NCI-H1417 (cell line): ENCODE results near the gene LYPD6.
A peak's percentile ranks its signal among the peaks of the same experiment; 100 is the strongest.

Experiments
- DNase-seq, 3 experiments: peaks; one replicate each; lab custom pipeline; 2025; lab: John Stamatoyannopoulos, UW

Gene LYPD6

DNA sequence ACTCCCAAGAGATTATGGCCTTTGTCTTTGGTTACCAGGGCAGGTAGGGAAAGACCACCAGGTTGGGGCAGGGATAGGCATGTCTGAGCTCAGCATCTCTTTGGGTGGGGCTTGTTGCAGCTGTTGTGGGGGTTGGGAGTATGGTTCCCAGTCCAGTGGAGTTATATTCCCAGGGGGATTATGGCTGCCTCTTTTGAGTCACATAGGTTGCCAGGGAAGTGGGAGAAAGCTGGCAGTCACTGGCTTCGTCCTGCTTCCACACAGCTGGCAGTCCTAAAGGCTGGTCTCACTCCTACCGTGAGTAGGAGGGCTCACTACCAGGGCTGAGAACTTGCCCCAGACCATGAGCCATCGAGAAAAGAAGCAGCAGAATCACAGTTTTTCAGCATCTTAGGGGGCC is 79.1 kb downstream of the LYPD6 start:
- no peak for DNase-seq

DNA sequence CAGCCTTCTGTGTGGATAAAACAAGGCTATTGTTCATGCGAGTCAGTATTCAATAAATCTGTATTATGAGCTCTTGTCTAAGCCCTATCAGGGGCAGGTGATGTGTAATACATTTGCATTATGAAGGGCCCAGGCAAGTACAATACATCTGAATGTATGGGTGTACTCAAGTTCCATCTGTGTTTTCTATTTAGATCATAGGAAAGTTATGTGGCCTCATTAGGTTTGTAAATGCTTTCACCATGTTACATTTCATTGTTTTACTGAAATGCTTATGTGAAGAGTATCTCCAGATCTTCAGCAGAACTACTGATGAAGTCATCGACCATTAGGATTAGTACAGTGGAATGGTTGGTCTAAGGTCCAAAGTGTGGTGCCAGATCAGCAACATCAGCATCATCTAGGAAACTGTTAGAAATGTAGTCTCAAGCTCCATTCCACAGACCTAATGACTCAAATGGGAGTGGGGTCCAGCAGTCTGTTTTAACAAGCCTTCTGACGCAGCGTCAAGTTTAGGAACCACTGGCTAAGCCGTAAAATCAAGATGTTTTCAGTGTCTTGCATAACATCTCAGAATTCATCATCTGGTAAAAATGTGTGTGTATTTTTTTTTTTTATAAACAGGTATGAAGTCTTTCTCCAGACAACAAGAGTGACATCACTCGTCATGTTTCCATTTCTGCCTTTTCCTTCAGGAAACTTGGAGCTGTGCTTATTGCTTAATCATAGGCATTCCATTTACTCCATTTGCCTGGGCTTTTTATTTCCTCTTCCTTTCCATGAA is 80.5 kb downstream of the LYPD6 start:
- peak in 1 of 3 experiments; percentile 46 for DNase-seq

DNA sequence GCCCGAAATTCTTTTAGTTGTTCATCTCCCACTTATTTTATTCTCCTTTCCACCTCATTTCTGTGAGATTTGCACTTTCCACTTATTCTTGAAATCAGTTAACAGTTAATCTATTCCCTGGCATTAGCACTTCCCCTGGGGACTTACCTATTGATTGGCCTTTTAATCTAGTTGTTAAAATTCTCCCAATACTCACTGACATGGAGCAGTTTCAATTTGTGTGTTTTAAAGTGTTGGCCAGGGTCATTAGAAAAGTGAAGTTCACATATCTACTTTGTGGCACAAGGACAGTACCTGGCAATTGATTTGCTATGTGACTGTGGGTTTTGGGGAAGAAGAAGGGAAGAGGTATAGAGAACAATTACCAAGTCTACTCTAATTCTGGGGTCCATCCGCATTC is 83.1 kb downstream of the LYPD6 start:
- no peak for DNase-seq

DNA sequence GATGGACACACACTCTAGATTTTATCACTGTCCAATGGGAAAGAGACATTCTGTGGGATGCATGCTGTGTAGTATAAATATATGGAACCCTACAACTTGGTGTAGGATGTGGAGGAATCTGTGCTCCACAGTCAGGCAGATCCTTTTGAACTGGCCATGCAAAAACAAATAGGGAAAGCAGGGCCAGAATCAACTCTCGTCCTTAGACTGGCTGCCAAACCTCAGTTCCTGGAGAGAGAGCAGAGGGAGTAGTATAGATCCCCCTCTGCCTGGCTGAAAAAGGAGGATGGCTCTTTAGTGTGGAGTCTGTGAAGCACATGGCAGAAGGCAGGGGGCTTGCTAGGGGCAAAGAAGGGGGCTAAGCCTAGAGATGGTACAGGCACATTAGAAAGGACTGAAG is 84.7 kb downstream of the LYPD6 start:
- DNase-seq = no peak

DNA sequence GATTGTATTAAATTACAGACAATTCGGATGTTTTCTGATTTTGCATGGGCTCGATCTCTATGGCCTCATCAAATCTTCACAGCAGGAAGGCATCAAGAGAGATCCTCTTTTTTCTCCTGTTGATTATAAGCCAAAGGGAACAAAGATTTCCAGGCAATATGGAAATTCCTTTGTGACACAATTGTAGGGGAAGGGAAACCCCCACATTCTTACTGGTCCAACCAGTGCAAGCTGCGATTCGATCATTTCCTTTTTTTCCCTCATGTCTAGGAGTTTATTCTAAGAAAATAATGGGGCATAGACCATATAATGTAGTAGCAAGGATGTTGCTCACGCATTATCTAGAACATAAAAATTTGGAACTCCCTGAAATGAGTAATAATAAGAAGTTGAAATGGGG is 87.7 kb downstream of the LYPD6 start:
- no peak for DNase-seq

DNA sequence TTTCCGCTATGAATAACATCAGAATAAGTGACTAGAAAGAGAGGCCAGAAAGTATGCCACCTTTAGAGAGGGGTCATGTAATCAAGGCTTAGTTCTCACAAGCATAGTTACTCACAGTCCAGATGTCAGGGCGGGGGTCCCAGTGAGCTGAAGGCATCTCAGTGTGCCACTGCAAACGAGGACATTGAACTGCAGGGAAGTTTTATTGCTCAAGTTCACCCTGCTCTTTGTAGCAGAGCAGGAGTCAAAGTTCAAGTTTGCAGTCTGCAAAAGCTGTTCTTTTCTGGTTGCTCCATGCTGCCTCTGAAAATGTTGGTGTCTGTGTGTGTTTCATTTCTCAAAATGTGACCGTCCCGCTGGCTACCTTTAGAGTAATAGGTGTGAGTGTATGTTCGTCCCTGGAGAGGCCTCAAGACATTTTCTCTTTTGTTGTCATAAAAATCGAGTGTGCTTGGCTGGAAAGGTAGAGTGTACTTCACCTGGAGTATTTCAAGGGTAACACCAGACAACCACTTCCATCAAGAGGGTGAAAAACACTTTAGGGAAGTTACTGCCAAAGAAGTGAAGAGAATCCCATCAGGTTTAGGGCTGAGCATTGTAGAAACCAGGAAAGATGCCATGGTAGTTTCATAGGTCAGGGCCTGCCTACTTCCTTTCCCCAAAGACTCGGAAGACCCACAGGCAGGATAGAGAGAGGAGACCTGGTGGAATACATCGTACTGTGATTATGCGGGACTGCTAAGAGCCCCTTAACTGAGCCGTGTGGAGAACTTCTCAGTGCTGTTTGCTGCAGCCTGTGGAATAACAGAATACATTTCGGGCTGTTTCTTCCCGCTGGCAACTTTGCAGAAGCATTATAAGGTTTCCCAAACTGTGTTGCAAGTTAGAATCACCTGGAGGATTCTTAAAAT is 89.9 kb downstream of the LYPD6 start:
- DNase-seq = peak in 1 of 3 experiments; percentile 56

DNA sequence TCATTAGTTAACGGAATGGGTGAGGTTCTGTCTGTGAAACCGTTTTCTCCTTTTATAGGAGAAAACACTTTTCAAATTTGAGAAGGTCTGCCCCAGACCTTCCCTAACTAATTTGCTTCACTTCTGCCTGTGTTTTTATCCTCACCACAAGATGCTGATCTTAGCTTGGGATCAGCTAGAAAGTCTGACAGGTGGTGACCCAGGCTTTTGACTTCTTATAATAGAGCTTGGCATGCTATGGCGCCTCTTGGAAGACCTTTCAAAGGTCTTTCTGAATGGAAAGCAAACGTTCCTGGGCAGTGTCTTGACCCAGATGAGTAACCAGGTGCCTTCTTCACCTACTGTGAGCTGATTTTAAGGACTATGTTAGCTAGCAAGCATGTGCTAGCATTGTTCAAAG is 91.4 kb downstream of the LYPD6 start:
- DNase-seq = no peak

DNA sequence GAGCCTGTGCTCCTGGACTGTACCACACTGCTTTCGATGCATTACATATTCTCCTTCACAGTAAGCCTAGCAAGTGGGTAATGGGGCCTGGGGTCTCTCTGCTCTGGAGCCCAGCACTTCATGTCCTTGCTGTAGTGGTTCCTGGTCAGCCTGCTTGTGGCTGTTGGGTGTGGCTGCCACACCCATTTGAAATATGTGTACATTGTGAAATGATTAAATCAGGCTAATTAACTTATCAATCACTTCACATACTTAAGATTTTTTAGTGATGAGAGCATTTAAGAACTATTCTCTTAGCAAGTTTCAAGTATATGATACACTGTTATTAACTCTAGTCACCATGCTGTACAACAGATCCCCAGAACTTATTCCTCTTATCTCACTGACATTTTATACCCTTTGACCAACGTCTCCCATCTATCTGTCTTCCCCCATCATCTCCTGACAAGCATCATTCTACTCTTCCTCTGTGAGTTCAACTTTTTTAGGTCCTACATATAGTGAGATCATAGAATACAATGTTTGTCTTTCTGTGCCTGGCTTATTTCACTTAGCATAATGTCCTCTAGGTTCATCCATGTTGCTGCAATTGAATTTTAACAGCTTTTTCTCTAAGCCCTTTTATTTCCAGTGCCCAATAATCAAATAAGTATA is 92.1 kb downstream of the LYPD6 start:
- DNase-seq = no peak

DNA sequence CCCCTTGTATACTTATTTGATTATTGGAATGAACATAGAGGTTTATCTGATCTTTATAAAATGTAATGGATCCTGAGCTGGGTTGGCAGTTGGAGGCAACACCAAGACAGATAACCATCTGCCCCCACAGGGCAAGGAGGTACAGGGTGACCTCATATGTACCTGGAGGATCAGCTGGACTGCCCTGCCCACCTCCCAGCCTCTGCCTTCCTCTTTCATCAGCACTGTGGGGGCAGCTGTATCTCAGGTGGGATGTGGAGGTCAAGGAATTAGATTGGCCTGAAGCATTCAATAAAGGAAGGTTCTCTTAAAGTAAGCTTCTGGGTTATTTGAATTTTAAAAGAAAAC is 92.6 kb downstream of the LYPD6 start:
- DNase-seq = no peak

DNA sequence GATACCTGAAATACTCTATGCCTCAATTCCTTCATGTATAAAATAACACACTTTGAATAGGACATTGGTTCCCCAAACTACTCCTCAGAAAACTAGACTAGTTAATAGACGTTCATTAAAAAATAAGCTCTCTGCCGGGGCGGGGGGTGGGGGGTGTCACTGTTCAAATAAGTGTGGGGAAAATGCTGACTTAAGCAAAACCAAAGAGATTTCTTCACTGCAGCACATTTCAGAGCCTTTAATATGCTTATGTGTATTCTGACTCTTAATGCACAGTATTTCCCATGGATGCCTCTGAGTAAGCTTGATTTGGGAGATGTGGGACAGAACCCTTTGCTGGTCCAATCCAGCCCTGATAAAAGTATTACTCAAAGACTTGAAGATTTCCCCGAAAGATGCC is 93.2 kb downstream of the LYPD6 start:
- DNase-seq = no peak

DNA sequence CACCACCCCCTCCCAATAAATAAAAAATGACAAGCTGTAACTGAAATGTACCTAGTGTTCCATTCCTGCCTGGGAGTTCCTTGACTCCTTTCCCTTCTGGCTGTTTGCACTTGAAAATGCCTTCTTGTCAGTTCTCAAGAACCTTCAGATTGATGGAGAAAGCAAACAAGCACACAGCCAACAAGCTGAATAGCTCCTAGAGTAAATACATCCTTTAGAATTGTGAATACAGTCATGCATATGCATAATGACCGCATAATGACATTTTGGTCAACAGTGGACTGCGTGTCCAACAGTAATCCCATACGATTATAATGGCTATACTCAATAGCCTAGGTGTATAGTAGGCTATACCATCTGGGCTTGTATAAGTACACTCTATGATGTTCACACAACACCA is 97.0 kb downstream of the LYPD6 start:
- peak in 2 of 3 experiments; percentile 7 to 29 for DNase-seq

DNA sequence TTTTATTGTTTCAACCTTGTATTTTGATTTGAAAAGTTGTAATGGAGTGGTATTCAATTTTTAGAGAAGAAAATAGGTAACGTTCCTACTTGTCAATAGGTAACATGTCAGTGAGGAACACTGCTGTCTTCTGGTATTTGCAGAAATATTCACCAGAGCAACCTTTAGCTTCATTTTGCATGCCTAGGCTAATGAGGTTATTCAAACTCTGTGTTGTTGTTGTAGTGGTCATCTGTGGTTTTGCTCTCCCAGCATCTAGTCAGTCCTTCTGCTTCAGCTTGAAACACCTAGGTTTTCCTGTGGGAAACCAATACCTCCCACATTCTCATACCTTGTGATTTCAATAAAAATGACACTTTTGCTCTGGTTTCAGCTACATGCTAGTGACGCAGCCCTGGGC is 98.4 kb downstream of the LYPD6 start:
- no peak for DNase-seq

DNA sequence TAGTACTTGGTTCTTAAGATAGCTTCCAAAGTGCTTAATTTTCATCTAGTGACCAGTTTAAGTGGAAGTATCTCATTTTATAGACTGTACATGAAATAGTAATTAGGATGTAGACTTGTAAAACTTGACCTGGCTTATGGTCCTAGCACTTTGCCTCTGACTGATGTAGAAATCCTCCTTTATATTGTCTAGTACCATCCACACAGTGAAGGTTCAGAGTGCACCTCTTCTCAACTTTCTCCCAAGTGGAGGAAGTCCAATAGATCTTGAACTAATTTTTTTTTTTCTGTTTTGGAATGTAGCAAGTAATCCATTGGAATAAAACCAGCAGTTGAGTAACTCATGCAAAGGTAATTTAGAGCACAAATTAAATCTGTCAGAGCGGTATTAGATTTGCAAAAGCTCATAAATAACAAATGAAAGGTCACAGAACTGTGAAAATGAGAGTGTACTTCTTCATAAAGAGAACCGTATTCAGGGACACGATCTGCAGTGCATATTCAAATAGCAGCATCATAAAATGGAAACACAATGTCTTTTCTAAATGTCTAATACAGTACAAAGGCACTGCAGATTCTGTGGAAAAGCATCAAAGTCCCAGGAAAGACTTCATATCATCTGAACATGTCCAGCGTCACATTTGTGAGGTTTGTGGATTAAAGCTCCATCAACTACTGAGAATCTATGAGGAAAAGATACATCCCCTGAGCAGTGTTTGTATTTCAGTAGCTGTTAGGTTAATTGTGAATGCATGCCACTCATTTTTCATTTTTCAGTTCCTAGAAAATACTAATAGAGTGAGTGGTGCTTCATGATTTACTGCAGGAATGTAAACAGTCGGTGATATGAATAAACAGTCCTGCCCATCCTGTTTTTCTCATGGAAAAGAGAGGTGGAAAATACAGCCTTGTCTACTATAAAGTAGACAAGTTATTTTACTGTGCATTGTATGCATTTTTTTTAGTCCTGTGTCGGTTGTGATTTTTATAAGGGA is 100.7 kb downstream of the LYPD6 start:
- DNase-seq = peak in 1 of 3 experiments; percentile 34

DNA sequence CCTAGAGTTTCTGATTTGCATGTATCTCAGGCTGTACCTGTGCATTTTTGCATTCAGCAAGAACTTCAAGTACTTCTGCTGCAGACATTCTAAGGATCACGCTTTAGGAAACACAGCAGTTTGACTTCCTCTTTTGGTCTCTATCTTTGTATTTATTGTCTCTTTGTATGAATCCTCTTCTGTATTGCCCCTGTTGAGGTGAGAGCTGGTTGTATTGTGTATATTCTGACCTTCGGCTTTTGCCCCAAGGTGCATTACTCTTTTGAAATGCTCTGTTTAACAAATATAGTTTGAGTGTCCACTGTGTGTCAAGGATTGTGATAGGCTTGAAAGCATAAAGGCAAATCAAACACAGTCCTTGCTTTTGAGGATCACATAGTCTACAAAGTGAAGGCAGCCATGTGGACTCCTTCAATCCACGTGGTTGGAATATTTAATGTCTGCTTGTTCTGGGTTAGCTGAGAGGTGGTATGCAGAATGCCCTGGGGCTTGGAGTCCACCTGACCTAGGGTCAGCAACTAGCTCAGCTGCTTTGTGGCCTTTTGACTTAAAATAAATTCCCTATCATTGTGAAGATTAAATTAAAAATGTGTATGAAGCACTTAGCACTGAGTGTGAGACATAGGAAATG is 108.1 kb downstream of the LYPD6 start:
- no peak for DNase-seq

DNA sequence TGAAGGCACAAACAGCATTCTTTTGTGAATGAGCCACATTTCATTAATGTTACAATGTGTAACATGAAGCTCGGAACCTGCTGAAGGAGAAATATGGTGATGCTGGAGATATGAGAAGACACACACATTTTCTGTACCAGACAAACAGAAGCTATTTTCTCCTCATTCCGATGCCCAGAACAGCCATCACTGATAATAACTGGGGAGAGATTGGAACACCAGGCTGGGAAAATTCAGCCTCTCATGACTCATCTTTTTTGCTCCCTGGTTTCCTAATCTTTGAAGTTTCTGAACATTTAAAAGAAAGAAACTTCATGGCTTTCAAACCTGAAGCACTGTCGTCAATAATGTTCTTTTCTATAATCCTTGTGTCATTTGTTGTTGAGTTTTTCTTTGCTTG is 110.9 kb downstream of the LYPD6 start:
- DNase-seq = no peak

DNA sequence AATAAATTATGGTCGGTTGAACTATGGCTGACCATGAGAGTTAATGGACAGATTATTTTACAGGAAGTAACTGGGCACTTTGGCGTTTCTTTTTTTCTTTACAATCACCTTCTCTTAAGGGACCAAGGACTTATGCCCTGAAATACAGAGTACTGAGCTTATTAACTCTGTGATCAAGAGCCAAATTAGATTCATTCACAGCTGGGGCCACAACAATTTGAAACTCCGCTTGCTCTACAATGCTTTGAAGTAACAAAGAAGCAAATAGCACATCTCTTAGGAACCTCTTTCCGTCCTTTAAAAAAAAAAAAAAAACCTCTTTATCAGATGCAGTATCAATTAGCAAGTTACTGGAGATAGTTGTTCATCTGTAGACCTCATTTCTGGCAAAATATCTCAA is 112.0 kb downstream of the LYPD6 start:
- DNase-seq = no peak

DNA sequence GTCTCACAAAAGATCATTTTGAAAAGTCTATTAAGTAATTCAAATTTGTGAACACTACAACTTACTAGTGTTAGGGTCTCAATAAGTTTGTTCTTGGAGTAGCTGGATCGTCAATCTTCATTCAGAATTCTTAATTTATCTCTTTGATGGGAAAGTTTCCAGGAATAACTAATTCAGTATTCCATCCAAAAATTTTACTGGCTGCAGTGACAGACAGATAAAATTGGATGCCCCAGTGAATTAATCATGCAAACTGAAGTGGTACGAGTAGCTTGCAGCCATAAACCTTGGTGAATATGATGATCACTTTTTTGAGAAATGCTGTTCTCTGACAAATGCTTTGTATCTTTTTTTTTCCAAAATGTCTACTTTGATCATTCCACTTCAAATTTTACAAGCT is 112.8 kb downstream of the LYPD6 start:
- DNase-seq = no peak

DNA sequence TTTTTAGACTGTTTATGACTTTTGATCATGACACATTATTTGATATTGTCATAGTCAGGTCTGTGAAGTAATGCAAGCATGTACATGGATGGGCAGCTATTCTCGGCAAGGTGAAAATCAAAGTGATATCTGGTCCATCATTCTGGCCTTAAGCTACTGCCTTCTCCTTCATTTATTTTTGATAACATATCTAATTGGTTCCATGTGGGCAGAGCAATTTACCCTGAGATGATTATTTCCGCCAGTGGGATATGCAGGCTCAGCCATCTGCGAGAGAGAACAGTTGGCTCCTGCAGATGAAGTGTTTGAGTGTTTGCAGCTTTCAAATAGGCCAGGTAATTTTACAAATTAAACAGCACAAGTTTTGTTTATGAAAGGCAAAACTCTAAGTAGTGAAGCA is 116.4 kb downstream of the LYPD6 start:
- peak in 2 of 3 experiments; percentile 51 to 78 for DNase-seq

DNA sequence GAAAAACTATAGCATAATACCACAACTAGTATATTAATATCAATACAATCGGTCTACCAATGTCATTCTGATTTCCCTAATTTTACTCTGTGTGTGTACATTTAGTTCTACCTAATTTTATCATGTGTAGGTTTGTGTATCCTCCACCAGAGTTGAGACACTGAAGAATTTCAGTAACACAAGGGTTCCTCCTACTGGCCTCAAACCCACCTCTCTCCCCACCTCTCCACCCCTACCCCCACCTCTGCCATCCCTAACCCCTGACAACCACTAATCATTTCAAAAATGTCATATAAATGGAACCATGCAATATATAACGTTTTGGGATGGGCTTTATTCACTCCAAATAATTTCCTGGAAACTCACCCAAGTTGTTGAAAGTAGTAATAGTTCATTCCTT is 117.9 kb downstream of the LYPD6 start:
- no peak for DNase-seq

DNA sequence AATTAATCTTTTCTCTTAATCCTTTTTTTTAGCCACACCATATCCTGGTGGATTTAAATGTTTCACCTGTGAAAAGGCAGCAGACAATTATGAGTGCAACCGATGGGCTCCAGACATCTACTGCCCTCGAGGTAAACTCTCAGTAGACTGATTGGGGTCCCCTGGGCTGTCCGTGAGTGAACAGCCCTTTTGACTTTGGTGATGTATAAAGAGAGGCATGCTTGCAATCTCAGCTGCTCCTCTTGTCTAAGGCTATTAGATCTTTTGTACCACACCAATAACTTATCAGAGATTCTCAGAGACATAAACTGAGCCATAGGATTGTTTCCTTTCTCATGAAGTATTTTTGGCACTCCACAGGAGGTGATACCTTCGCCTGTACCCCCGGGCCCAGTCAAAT is 118.6 kb downstream of the LYPD6 start:
- DNase-seq = no peak
